Activated CD4-positive, alpha-beta memory T cell treated with anti-CD3 and anti-CD28 coated beads for 36 hours (primary cell): ENCODE results near the gene HES1. TPM values are rescaled to one million over a fixed set of nuclear protein-coding genes. Genes with fewer than 3 reads are reported as not detected.
A peak's percentile ranks its signal among the peaks of the same experiment; 100 is the strongest.
"Not testable (repeated sequence)": the region's sequence is repeated elsewhere in the genome, so short reads cannot be mapped to it uniquely, and the experiment has no call there.

Experiments used
- CTCF ChIA-PET: fragments of 350-600 bp; sonication (Branson Sonifier 250); formaldehyde crosslinking; loops from one replicate; lab custom pipeline; 2021; ENCODE audit warnings: antibody characterized with exemption, inconsistent platforms; lab: Charles Lee
- POLR2A ChIA-PET: fragments of 350-600 bp; sonication (Branson Sonifier 250); formaldehyde crosslinking; loops from one replicate; lab custom pipeline; 2021; ENCODE audit warnings: antibody characterized with exemption; lab: Charles Lee
- DNase-seq: peaks from one replicate; pipeline ENCODE4 v3.0.0-alpha.2; 2020
- H3K27ac Mint-ChIP-seq: one replicate; pipeline ENCODE4 v1.8.0; 2021; ENCODE audit warnings: mixed read lengths
- H3K27me3 Mint-ChIP-seq: one replicate; pipeline ENCODE4 v1.8.0; 2021; ENCODE audit warnings: mixed read lengths
- H3K36me3 Mint-ChIP-seq: one replicate; pipeline ENCODE4 v1.8.0; 2021; ENCODE audit warnings: mixed read lengths
- H3K4me1 Mint-ChIP-seq: one replicate; pipeline ENCODE4 v1.8.0; 2021; ENCODE audit warnings: low read depth, mixed read lengths
- H3K4me3 Mint-ChIP-seq: one replicate; pipeline ENCODE4 v1.8.0; 2021; ENCODE audit warnings: mild to moderate bottlenecking, mixed read lengths
- H3K9me3 Mint-ChIP-seq: one replicate; pipeline ENCODE4 v1.8.0; 2021; ENCODE audit warnings: mixed read lengths
- intact Hi-C: fragments of 100-400 bp; cut with micrococcal nuclease; formaldehyde crosslinking; loops from one replicate; pipeline ENCODE4 v1.15.1; 2023
- total RNA-seq, 2 experiments: library from RNA; stranded (reverse); gene quantifications; one replicate each; pipeline ENCODE4 v1.2.3, GENCODE V29; 2021

Gene HES1
- total RNA-seq, 2 experiments from 2014 or later = 0.56 to 1.00 TPM

DNA sequence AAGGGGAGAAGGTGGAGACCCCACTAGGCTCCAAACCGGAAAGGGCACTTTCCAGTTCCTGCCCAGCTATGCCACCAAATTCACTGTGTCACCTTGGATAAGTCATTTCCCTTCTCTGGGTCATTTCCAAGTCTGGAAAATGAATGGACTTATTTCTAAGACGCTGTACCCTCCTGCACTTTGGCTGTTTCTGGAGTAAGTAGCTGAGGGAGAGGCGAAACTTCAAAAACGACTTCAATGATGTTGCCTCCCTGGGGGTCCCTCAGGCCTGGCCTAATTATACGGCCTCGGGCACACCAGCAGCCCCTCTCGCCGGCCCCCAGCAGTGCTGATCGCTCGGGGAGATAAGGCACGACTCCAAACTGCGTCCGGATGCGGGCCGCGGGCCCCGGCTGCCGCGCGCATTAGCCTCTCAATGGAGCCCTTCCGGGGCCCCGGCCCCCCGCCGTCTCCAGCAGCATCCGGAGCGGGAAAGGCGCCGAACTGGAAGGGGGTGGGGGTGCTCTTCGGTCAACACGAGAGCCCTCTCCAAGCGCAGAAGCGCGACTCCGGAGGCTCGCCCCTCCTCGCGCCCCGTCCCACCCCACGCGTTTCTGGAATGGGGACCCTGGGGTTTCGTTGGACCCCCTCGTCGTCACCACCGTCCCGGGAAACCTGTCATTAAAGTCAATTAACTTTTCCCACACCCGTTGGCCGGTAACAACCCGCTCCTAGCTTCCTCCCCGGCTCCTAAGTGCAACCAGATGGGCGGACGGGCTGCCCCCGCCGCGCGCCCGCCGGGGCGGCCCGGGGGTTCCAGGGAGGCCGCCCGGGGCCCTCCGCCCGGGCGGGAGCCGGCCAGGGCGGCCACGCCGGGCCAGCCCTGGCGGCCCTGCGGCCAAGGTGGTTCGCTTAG, 4.8 kb downstream of the HES1 start:
- H3K27ac Mint-ChIP-seq = no peak overlapping the region
- H3K4me1 Mint-ChIP-seq = peaks cover 26% of the 10 kb centered on the region
- intact Hi-C loops = no loop called here
- ChIA-PET POLR2A (interaction anchor here (1.2 kb wide), 1 partner anchor 11 kb away, joined by 3 read pairs; no protein-coding TSS in a partner anchor), CTCF (interaction anchor here (1.2 to 3.0 kb wide), 3 partner anchors 175 to 359 kb away, joined by 5 to 17 read pairs (median 13); no protein-coding TSS in a partner anchor)
- H3K36me3 Mint-ChIP-seq = no peaks in the 10 kb centered on the region
- H3K4me3 Mint-ChIP-seq = peak overlapping the region; percentile 41
- H3K27me3 Mint-ChIP-seq = peaks cover 46% of the 10 kb centered on the region
- no peaks in the 10 kb centered on the region for H3K9me3 Mint-ChIP-seq
- DNase-seq = peak; percentile 55

GRCh38 chr3:194141415-194142155, 5.6 kb downstream of the HES1 start:
- DNase-seq = peak; percentile 82
- Mint-ChIP-seq H3K4me1 (peaks cover 18% of the 10 kb centered on the region), H3K4me3 (peak overlapping the region; percentile 64), H3K27ac (peak overlapping the region; percentile 69), H3K9me3 (no peaks in the 10 kb centered on the region), H3K27me3 (peaks cover 38% of the 10 kb centered on the region), H3K36me3 (no peaks in the 10 kb centered on the region)
- ChIA-PET CTCF (interaction anchor here (0.6 to 1.9 kb wide), 2 partner anchors 150 to 175 kb away, joined by 3 to 17 read pairs; no protein-coding TSS in a partner anchor), POLR2A (interaction anchor here (1.2 kb wide), 1 partner anchor 12 kb away, joined by 3 read pairs; no protein-coding TSS in a partner anchor)
- intact Hi-C loops = no loop called here

DNA sequence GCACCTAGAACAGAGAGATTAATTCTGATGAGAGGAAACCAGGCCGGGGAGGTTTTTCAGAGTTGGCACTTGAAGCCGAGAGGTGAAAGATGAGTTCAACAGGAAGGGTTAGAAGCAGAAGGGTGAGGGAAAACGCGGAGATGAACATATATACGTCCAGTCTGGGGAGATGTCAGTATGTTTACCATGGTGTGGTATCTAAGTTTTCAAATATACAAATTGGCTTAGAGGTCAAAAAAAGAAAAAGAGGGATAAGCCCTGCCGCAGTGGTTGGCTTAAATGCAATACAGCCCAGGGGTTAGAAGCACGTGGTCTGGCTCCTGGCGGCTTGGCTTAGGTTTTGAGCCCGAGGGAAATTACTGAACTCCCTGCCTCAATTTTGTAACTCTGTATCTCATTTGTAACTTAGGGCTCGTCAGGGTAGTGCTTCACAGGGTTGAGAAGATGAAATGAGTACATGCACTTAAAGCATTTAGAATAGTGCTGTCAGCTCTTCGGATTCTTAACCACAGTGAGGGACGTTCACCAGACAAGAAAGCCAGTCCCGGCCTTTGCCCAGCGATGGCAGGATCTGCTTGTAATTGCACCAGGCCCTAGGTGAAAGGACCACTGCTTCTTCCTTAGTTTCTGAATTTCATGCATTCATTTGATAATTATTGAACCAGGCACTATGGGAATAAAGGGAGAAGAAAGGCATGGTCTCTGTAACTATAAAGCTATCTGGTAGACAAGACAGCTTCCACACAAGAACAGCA, 6.4 kb downstream of the HES1 start:
- Mint-ChIP-seq H3K9me3 (no peaks in the 10 kb centered on the region), H3K27me3 (peaks cover 32% of the 10 kb centered on the region), H3K36me3 (no peaks in the 10 kb centered on the region), H3K27ac (peak overlapping the region; percentile 69), H3K4me3 (peak overlapping the region; percentile 64), H3K4me1 (peaks cover 11% of the 10 kb centered on the region)
- no peak for DNase-seq
- intact Hi-C loops = no loop called here
- ChIA-PET POLR2A (no interaction called here), CTCF (interaction anchor here (0.6 to 1.9 kb wide), 2 partner anchors 149 to 174 kb away, joined by 3 to 17 read pairs; no protein-coding TSS in a partner anchor)

GRCh38 chr3:194145702-194146101, 9.8 kb downstream of the HES1 start:
- ChIA-PET CTCF (no interaction called here), POLR2A (no interaction called here)
- DNase-seq = no peak
- intact Hi-C loops = no loop called here
- Mint-ChIP-seq H3K36me3 (no peaks in the 10 kb centered on the region), H3K27ac (no peak overlapping the region), H3K9me3 (no peaks in the 10 kb centered on the region), H3K4me3 (no peak overlapping the region), H3K27me3 (peaks cover 24% of the 10 kb centered on the region), H3K4me1 (peaks cover 5% of the 10 kb centered on the region)

DNA sequence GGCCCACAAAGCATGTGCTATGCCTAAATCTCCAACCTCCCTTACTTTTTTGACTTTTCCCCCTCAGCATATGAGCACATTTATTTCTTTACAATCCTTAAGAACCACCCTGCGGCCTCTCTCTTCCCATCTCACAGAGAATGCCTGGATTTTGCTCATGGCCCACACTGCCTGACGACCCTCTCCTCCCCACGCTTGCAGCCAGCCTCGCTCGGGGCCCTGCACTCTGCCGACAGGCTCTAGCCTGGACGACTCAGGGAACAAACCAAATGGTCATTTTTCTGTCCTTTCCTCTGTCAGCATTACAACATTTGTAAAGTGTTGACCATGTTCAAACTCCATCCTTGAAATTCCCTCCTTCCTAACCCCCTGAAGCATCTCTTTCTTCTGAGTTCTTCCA, 11.7 kb downstream of the HES1 start:
- Mint-ChIP-seq H3K27me3 (peaks cover 28% of the 10 kb centered on the region), H3K27ac (no peak overlapping the region), H3K4me3 (no peak overlapping the region), H3K36me3 (no peaks in the 10 kb centered on the region), H3K9me3 (no peaks in the 10 kb centered on the region), H3K4me1 (no peaks in the 10 kb centered on the region)
- POLR2A ChIA-PET = no interaction called here
- DNase-seq = no peak
- CTCF ChIA-PET = no interaction called here
- intact Hi-C loops = no loop called here

DNA sequence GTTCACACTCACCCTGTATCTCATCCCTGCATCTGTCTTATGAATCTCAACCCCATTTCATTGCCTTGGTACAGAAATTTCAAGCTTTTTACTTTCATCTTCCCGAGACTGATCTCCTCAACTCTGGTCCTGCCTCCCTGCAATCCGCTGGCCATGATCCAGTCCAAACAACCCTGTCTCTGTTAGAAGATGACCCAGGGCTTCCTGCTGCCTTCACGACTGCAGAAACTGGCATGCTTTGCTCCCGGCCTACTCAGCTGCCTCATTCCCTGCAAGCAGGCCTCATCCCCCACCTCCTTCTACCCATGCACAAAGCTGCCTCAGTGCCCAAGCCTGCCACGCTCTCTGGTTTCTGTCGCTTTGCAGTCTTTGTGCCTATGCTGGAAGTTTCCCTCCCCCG, 12.4 kb downstream of the HES1 start:
- Mint-ChIP-seq H3K4me3 (no peak overlapping the region), H3K27me3 (peaks cover 31% of the 10 kb centered on the region), H3K4me1 (no peaks in the 10 kb centered on the region), H3K36me3 (no peaks in the 10 kb centered on the region), H3K27ac (no peak overlapping the region), H3K9me3 (no peaks in the 10 kb centered on the region)
- DNase-seq = no peak
- intact Hi-C loops = no loop called here
- POLR2A ChIA-PET = no interaction called here
- CTCF ChIA-PET = no interaction called here

- Mint-ChIP-seq H3K36me3 (peaks cover 7% of the 10 kb centered on the region), H3K27me3 (peaks cover 37% of the 10 kb centered on the region), H3K27ac (no peak overlapping the region), H3K4me1 (no peaks in the 10 kb centered on the region), H3K4me3 (no peak overlapping the region), H3K9me3 (peaks cover 9% of the 10 kb centered on the region)
- intact Hi-C loops = no loop called here
- ChIA-PET CTCF (no interaction called here), POLR2A (no interaction called here)
- no peak for DNase-seq
These were observed 14.4 kb downstream of the HES1 start for GRCh38 chr3:194150252-194150934.

DNA sequence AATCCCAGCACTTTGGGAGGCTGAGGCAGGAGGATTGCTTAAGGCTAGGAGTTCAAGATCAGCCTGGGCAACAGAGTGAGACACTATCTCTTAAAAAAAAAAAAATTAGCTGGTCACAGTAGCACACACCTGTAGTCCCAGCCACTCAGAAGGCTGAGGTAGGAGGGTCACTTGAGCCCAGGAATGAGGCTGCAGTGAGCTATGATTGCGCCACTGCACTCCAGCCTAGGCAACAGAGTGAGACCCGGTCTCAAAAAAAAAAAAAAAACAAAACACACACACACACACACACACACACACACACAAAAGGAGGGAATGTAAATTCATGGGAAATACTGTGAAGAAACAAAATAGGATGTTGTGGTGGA, 15.0 kb downstream of the HES1 start:
- H3K9me3 Mint-ChIP-seq, H3K36me3 Mint-ChIP-seq, DNase-seq, H3K4me1 Mint-ChIP-seq, POLR2A ChIA-PET, H3K27ac Mint-ChIP-seq, H3K4me3 Mint-ChIP-seq, intact Hi-C loops, CTCF ChIA-PET: not testable (repeated sequence)
- peaks cover 35% of the 10 kb centered on the region for H3K27me3 Mint-ChIP-seq

DNA sequence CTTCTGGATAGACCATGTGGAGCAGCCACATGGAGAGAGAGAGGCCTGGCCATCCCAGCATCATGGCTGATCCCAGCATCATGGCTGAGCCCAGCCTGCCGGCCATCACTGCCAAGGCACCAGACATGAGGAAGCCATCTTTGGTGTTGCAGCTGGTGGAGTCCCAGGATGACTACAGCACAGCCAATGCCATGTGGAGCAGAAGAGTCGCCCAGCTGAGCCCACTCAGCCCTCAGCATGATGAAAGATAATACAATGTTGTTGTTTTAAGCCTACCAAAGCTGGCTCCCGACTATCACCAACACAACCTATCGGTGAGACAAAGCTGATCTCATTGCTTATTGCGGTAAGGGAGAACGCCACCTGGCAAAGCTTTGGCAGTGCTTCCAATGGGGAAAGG, 18.4 kb downstream of the HES1 start:
- H3K4me1 Mint-ChIP-seq = no peaks in the 10 kb centered on the region
- H3K36me3 Mint-ChIP-seq = peaks cover 7% of the 10 kb centered on the region
- H3K27ac Mint-ChIP-seq = no peak overlapping the region
- H3K4me3 Mint-ChIP-seq = no peak overlapping the region
- ChIA-PET POLR2A (no interaction called here), CTCF (interaction anchor here (0.5 to 1.1 kb wide), 2 partner anchors 489 to 509 kb away, joined by 3 read pairs; no protein-coding TSS in a partner anchor)
- intact Hi-C loops = no loop called here
- DNase-seq = no peak
- H3K9me3 Mint-ChIP-seq = peaks cover 9% of the 10 kb centered on the region
- H3K27me3 Mint-ChIP-seq = peaks cover 29% of the 10 kb centered on the region

GRCh38 chr3:194156095-194156494, 20.1 kb downstream of the HES1 start:
- no peak overlapping the region for H3K27ac Mint-ChIP-seq
- H3K9me3 Mint-ChIP-seq = peaks cover 9% of the 10 kb centered on the region
- intact Hi-C loops = no loop called here
- H3K27me3 Mint-ChIP-seq = peaks cover 33% of the 10 kb centered on the region
- CTCF ChIA-PET = no interaction called here
- DNase-seq = no peak
- POLR2A ChIA-PET = interaction anchor here (1.0 kb wide), 1 partner anchor 95 kb away, joined by 3 read pairs; no protein-coding TSS in a partner anchor
- H3K4me3 Mint-ChIP-seq = no peak overlapping the region
- H3K4me1 Mint-ChIP-seq = no peaks in the 10 kb centered on the region
- H3K36me3 Mint-ChIP-seq = peaks cover 7% of the 10 kb centered on the region

DNA sequence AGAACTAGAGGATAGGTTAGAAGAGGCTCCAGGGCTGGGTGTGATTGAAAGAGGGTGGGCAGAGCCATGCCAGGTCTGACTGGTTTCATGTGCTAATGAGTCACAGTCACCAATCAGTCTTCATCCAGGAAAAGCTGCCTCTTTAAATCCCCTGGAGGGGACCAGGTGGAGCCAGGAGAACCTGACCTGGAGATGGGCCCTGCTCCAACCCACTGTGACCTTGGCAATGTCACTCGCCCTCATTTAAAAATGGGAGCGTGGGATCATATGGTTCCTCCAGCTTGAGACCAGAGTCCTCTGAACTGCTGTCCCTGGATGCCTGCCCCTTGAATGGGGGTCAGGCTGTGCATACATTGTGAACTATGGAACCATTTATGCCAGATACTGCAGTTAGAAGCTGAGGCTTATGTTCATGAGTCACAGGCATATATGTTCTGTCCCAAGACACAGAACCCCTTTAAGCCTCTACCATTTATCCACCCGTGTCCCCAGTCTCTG, 23.0 kb downstream of the HES1 start:
- H3K4me1 Mint-ChIP-seq = no peaks in the 10 kb centered on the region
- ChIA-PET POLR2A (no interaction called here), CTCF (no interaction called here)
- H3K27ac Mint-ChIP-seq = no peak overlapping the region
- H3K9me3 Mint-ChIP-seq = peaks cover 8% of the 10 kb centered on the region
- DNase-seq = no peak
- no peak overlapping the region for H3K4me3 Mint-ChIP-seq
- peaks cover 28% of the 10 kb centered on the region for H3K27me3 Mint-ChIP-seq
- intact Hi-C loops = no loop called here
- peaks cover 5% of the 10 kb centered on the region for H3K36me3 Mint-ChIP-seq
